Astrocyte (in vitro differentiated cells and primary cell): ENCODE results near the gene PPM1H.

Source experiments
- CTCF ChIP-seq: IDR thresholded peaks from 2 replicates; pipeline ENCODE4 v1.5.1; 2011; ENCODE audit warnings: low read depth, mild to moderate bottlenecking, inconsistent platforms, low read length, moderate library complexity; ENCODE audit not compliant: insufficient read depth
- EZH2 ChIP-seq: IDR thresholded peaks from 2 replicates; pipeline ENCODE4 v1.6.1; 2012; ENCODE audit warnings: mild to moderate bottlenecking, low read length, inconsistent platforms; ENCODE audit not compliant: insufficient read depth

DNA sequence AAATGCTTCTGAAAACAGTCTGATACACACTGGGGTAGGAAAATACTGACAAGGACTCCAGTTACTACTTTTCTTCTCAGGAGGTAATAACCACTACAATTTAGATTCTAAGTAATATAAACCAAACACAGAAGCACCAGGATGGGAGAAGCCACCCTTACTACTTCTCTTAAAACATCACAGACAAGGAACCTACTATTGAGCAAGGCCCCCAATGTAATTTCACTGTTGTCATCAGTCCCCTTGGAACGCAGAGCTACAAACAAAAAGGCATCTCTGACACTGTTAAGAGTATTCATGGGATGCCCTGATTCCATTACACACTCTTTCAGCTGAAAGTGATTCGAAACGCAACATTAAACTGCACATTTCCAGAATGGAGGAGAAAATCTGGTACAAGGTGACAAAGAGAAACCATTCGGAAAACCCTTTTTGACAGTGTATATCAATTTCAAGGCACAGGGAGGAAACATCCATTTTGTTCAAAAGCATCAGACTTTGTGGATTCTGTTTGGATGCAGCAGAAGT, 185.9 kb downstream of the PPM1H start:
- no peak for TF ChIP-seq CTCF
- TF ChIP-seq EZH2, result no peak
